Measurements from ENCODE around the gene CEP57.
"Not testable (repeated sequence)": the region's sequence is repeated elsewhere in the genome, so short reads cannot be mapped to it uniquely, and the experiment has no call there.

The CEP57 gene

GRCh38 chr11:95849087-95849825 lies 59.0 kb downstream of the CEP57 start:
- Histone ChIP-seq H3K9ac (ENCODE audit: low read depth in 1 of 2, low read length in 2 of 2) (no peak overlapping the region), H3K27ac (ENCODE audit: low read depth, low read length) (no peak overlapping the region), H3K36me3 (ENCODE audit: control insufficient read depth in 1 of 2, insufficient read depth in 2 of 2, low read length in 2 of 2) (peaks cover 15 to 30% of the 10 kb centered on the region in 2 donors), H3K4me1 (ENCODE audit: control insufficient read depth in 1 of 2, insufficient read depth in 2 of 2, low read length in 2 of 2) (no peaks in the 10 kb centered on the region), H3K27me3 (ENCODE audit: control insufficient read depth in 1 of 2, insufficient read depth in 2 of 2, low read length in 2 of 2) (no peaks in the 10 kb centered on the region), H3K9me3 (ENCODE audit: control insufficient read depth in 1 of 2, low read length in 2 of 2) (no peaks in the 10 kb centered on the region), H3K4me3 (ENCODE audit: low read depth in 1 of 2, low read length in 2 of 2) (no peak overlapping the region)

GRCh38 chr11:95850137-95850536 lies 59.8 kb downstream of the CEP57 start:
- Histone ChIP-seq H3K27me3 (ENCODE audit: control insufficient read depth in 1 of 2, insufficient read depth in 2 of 2, low read length in 2 of 2) (no peaks in the 10 kb centered on the region), H3K9ac (ENCODE audit: low read depth in 1 of 2, low read length in 2 of 2) (no peak overlapping the region), H3K9me3 (ENCODE audit: control insufficient read depth in 1 of 2, low read length in 2 of 2) (no peaks in the 10 kb centered on the region), H3K27ac (ENCODE audit: low read depth, low read length) (no peak overlapping the region), H3K4me1 (ENCODE audit: control insufficient read depth in 1 of 2, insufficient read depth in 2 of 2, low read length in 2 of 2) (no peaks in the 10 kb centered on the region), H3K4me3 (ENCODE audit: low read depth in 1 of 2, low read length in 2 of 2) (no peak overlapping the region), H3K36me3 (ENCODE audit: control insufficient read depth in 1 of 2, insufficient read depth in 2 of 2, low read length in 2 of 2) (peaks cover 9 to 24% of the 10 kb centered on the region in 2 donors)

- H3K9ac ChIP-seq (ENCODE audit: low read depth in 1 of 2, low read length in 2 of 2), result no peak overlapping the region
- no peak overlapping the region for H3K4me3 ChIP-seq (ENCODE audit: low read depth in 1 of 2, low read length in 2 of 2)
- peaks cover 2 to 14% of the 10 kb centered on the region in 2 donors for H3K36me3 ChIP-seq (ENCODE audit: control insufficient read depth in 1 of 2, insufficient read depth in 2 of 2, low read length in 2 of 2)
- H3K4me1 ChIP-seq (ENCODE audit: control insufficient read depth in 1 of 2, insufficient read depth in 2 of 2, low read length in 2 of 2), result no peaks in the 10 kb centered on the region
- no peaks in the 10 kb centered on the region for H3K27me3 ChIP-seq (ENCODE audit: control insufficient read depth in 1 of 2, insufficient read depth in 2 of 2, low read length in 2 of 2)
- H3K9me3 ChIP-seq (ENCODE audit: control insufficient read depth in 1 of 2, low read length in 2 of 2), result no peaks in the 10 kb centered on the region
- H3K27ac ChIP-seq (ENCODE audit: low read depth, low read length), result no peak overlapping the region
Measured at GRCh38 chr11:95853138-95853537, 62.8 kb downstream of the CEP57 start.

- H3K4me3 ChIP-seq (ENCODE audit: low read depth in 1 of 2, low read length in 2 of 2), result no peak overlapping the region
- H3K9ac ChIP-seq (ENCODE audit: low read depth in 1 of 2, low read length in 2 of 2), result no peak overlapping the region
- H3K36me3 ChIP-seq (ENCODE audit: control insufficient read depth in 1 of 2, insufficient read depth in 2 of 2, low read length in 2 of 2), result peaks cover 0 to 12% of the 10 kb centered on the region in 2 donors
- H3K9me3 ChIP-seq (ENCODE audit: control insufficient read depth in 1 of 2, low read length in 2 of 2), result no peaks in the 10 kb centered on the region
- no peak overlapping the region for H3K27ac ChIP-seq (ENCODE audit: low read depth, low read length)
- H3K4me1 ChIP-seq (ENCODE audit: control insufficient read depth in 1 of 2, insufficient read depth in 2 of 2, low read length in 2 of 2), result no peaks in the 10 kb centered on the region
- H3K27me3 ChIP-seq (ENCODE audit: control insufficient read depth in 1 of 2, insufficient read depth in 2 of 2, low read length in 2 of 2), result no peaks in the 10 kb centered on the region
Measured at GRCh38 chr11:95853862-95854261, 63.6 kb downstream of the CEP57 start.

- peaks cover 0 to 12% of the 10 kb centered on the region in 2 donors for H3K36me3 ChIP-seq (ENCODE audit: control insufficient read depth in 1 of 2, insufficient read depth in 2 of 2, low read length in 2 of 2)
- H3K4me1 ChIP-seq (ENCODE audit: control insufficient read depth in 1 of 2, insufficient read depth in 2 of 2, low read length in 2 of 2); H3K4me3 ChIP-seq (ENCODE audit: low read depth in 1 of 2, low read length in 2 of 2); H3K9ac ChIP-seq (ENCODE audit: low read depth in 1 of 2, low read length in 2 of 2); H3K27ac ChIP-seq (ENCODE audit: low read depth, low read length); H3K27me3 ChIP-seq (ENCODE audit: control insufficient read depth in 1 of 2, insufficient read depth in 2 of 2, low read length in 2 of 2); H3K9me3 ChIP-seq (ENCODE audit: control insufficient read depth in 1 of 2, low read length in 2 of 2): not testable (repeated sequence)
Measured at GRCh38 chr11:95854362-95854761, 64.1 kb downstream of the CEP57 start.

- not testable (repeated sequence) for H3K27me3 ChIP-seq (ENCODE audit: control insufficient read depth in 1 of 2, insufficient read depth in 2 of 2, low read length in 2 of 2); H3K4me3 ChIP-seq (ENCODE audit: low read depth in 1 of 2, low read length in 2 of 2); H3K9me3 ChIP-seq (ENCODE audit: control insufficient read depth in 1 of 2, low read length in 2 of 2); H3K4me1 ChIP-seq (ENCODE audit: control insufficient read depth in 1 of 2, insufficient read depth in 2 of 2, low read length in 2 of 2); H3K27ac ChIP-seq (ENCODE audit: low read depth, low read length); H3K9ac ChIP-seq (ENCODE audit: low read depth in 1 of 2, low read length in 2 of 2); H3K36me3 ChIP-seq (ENCODE audit: control insufficient read depth in 1 of 2, insufficient read depth in 2 of 2, low read length in 2 of 2)
Measured at GRCh38 chr11:95860024-95860423, 69.7 kb downstream of the CEP57 start.

- H3K36me3 ChIP-seq (ENCODE audit: control insufficient read depth in 1 of 2, insufficient read depth in 2 of 2, low read length in 2 of 2), result peaks cover 0 to 4% of the 10 kb centered on the region in 2 donors
Measured at GRCh38 chr11:95863486-95864140, 73.3 kb downstream of the CEP57 start.

GRCh38 chr11:95867105-95867504 lies 76.8 kb downstream of the CEP57 start:
- H3K27ac ChIP-seq (ENCODE audit: low read depth, low read length), result no peak overlapping the region
- H3K27me3 ChIP-seq (ENCODE audit: control insufficient read depth in 1 of 2, insufficient read depth in 2 of 2, low read length in 2 of 2), result no peaks in the 10 kb centered on the region
- H3K36me3 ChIP-seq (ENCODE audit: control insufficient read depth in 1 of 2, insufficient read depth in 2 of 2, low read length in 2 of 2), result peaks cover 0 to 3% of the 10 kb centered on the region in 2 donors
- no peak overlapping the region for H3K9ac ChIP-seq (ENCODE audit: low read depth in 1 of 2, low read length in 2 of 2)
- no peaks in the 10 kb centered on the region for H3K9me3 ChIP-seq (ENCODE audit: control insufficient read depth in 1 of 2, low read length in 2 of 2)
- no peaks in the 10 kb centered on the region for H3K4me1 ChIP-seq (ENCODE audit: control insufficient read depth in 1 of 2, insufficient read depth in 2 of 2, low read length in 2 of 2)
- H3K4me3 ChIP-seq (ENCODE audit: low read depth in 1 of 2, low read length in 2 of 2), result no peak overlapping the region

More at GRCh38 chr11:95863486-95864140, 73.3 kb downstream of the CEP57 start:
- H3K9ac ChIP-seq (ENCODE audit: low read depth in 1 of 2, low read length in 2 of 2), result no peak overlapping the region
- H3K4me1 ChIP-seq (ENCODE audit: control insufficient read depth in 1 of 2, insufficient read depth in 2 of 2, low read length in 2 of 2), result no peaks in the 10 kb centered on the region
- no peak overlapping the region for H3K4me3 ChIP-seq (ENCODE audit: low read depth in 1 of 2, low read length in 2 of 2)
- no peaks in the 10 kb centered on the region for H3K27me3 ChIP-seq (ENCODE audit: control insufficient read depth in 1 of 2, insufficient read depth in 2 of 2, low read length in 2 of 2)
- no peaks in the 10 kb centered on the region for H3K9me3 ChIP-seq (ENCODE audit: control insufficient read depth in 1 of 2, low read length in 2 of 2)
- H3K27ac ChIP-seq (ENCODE audit: low read depth, low read length), result no peak overlapping the region

GRCh38 chr11:95870877-95871276 lies 80.6 kb downstream of the CEP57 start:
- H3K27me3 ChIP-seq (ENCODE audit: control insufficient read depth in 1 of 2, insufficient read depth in 2 of 2, low read length in 2 of 2); H3K4me3 ChIP-seq (ENCODE audit: low read depth in 1 of 2, low read length in 2 of 2); H3K9ac ChIP-seq (ENCODE audit: low read depth in 1 of 2, low read length in 2 of 2); H3K9me3 ChIP-seq (ENCODE audit: control insufficient read depth in 1 of 2, low read length in 2 of 2); H3K27ac ChIP-seq (ENCODE audit: low read depth, low read length); H3K4me1 ChIP-seq (ENCODE audit: control insufficient read depth in 1 of 2, insufficient read depth in 2 of 2, low read length in 2 of 2); H3K36me3 ChIP-seq (ENCODE audit: control insufficient read depth in 1 of 2, insufficient read depth in 2 of 2, low read length in 2 of 2): not testable (repeated sequence)

GRCh38 chr11:95877291-95877690 lies 87.0 kb downstream of the CEP57 start:
- H3K9ac ChIP-seq (ENCODE audit: low read depth in 1 of 2, low read length in 2 of 2), result no peak overlapping the region
- no peaks in the 10 kb centered on the region for H3K9me3 ChIP-seq (ENCODE audit: control insufficient read depth in 1 of 2, low read length in 2 of 2)
- no peak overlapping the region for H3K27ac ChIP-seq (ENCODE audit: low read depth, low read length)
- no peaks in the 10 kb centered on the region for H3K4me1 ChIP-seq (ENCODE audit: control insufficient read depth in 1 of 2, insufficient read depth in 2 of 2, low read length in 2 of 2)
- H3K36me3 ChIP-seq (ENCODE audit: control insufficient read depth in 1 of 2, insufficient read depth in 2 of 2, low read length in 2 of 2), result no peaks in the 10 kb centered on the region
- no peaks in the 10 kb centered on the region for H3K27me3 ChIP-seq (ENCODE audit: control insufficient read depth in 1 of 2, insufficient read depth in 2 of 2, low read length in 2 of 2)
- no peak overlapping the region for H3K4me3 ChIP-seq (ENCODE audit: low read depth in 1 of 2, low read length in 2 of 2)

All from duodenal mucosa (tissue), 2 donors.